ENCODE data around the gene JAK1.

JAK1 gene

GRCh38 chr1:64969305-64970046, 3.1 kb upstream of the JAK1 start:
- no peak for TF ChIP-seq POLR2AphosphoS5 (IDR thresholded peaks at IDR 0.05; ENCODE audit: low read depth, low read length)
- TF ChIP-seq PAX5 (IDR thresholded peaks at IDR 0.05; ENCODE audit: insufficient read depth, low read length, severe bottlenecking), result no peak
- no peak for TF ChIP-seq SPI1 (IDR thresholded peaks at IDR 0.05; ENCODE audit: low read depth, low read length)
- no peak for TF ChIP-seq POLR2A (IDR thresholded peaks at IDR 0.05; ENCODE audit: low read depth, low read length)
- TF ChIP-seq POU2F2 (IDR thresholded peaks at IDR 0.05; ENCODE audit: low read depth, low read length), result no peak
- no peak for TF ChIP-seq TAF1 (IDR thresholded peaks at IDR 0.05; ENCODE audit: low read depth, low read length)
- DNase-seq (ENCODE audit: insufficient read length, low spot score), result no peak
- FAIRE-seq, result no peak

DNA sequence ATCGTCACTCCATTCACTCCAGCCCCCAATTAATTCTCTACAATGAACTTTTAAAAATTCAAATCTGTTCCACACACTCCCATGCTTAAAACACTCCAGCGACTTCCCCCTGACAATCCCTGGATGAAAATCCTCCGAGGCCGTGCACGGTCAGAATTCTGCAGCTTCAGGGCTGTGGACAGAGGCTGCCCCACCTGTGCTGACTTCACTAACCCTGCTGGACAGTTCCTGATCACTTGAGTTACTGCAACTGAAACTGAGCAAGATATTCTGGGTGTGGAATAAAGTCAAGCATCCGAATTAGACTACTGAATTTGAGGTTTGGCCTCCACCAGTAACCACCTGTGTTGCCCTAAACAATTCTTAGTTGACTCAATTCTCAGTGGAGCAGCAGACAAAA, 1.0 kb upstream of the JAK1 start:
- no peak for DNase-seq (ENCODE audit: insufficient read length, low spot score)
- TF ChIP-seq SPI1 (IDR thresholded peaks at IDR 0.05; ENCODE audit: low read depth, low read length), result no peak
- TF ChIP-seq POLR2AphosphoS5 (IDR thresholded peaks at IDR 0.05; ENCODE audit: low read depth, low read length), result no peak
- TF ChIP-seq POLR2A (IDR thresholded peaks at IDR 0.05; ENCODE audit: low read depth, low read length), result no peak
- no peak for TF ChIP-seq POU2F2 (IDR thresholded peaks at IDR 0.05; ENCODE audit: low read depth, low read length)
- TF ChIP-seq TAF1 (IDR thresholded peaks at IDR 0.05; ENCODE audit: low read depth, low read length), result no peak
- no peak for FAIRE-seq

GRCh38 chr1:64965366-64966157, 787 bp downstream of the JAK1 start:
- TF ChIP-seq POLR2A (IDR thresholded peaks at IDR 0.05; ENCODE audit: low read depth, low read length) (no peak), TAF1 (IDR thresholded peaks at IDR 0.05; ENCODE audit: low read depth, low read length) (no peak), PAX5 (IDR thresholded peaks at IDR 0.05; ENCODE audit: insufficient read depth, low read length, severe bottlenecking) (no peak), SPI1 (IDR thresholded peaks at IDR 0.05; ENCODE audit: low read depth, low read length) (no peak), POLR2AphosphoS5 (IDR thresholded peaks at IDR 0.05; ENCODE audit: low read depth, low read length) (no peak), POU2F2 (IDR thresholded peaks at IDR 0.05; ENCODE audit: low read depth, low read length) (no peak)
- FAIRE-seq (no peak), DNase-seq (ENCODE audit: insufficient read length, low spot score) (peak; percentile 53)

- peak; percentile 61 for FAIRE-seq
- no peak for DNase-seq (ENCODE audit: insufficient read length, low spot score)
- TF ChIP-seq POLR2A (IDR thresholded peaks at IDR 0.05; ENCODE audit: low read depth, low read length) (no peak), SPI1 (IDR thresholded peaks at IDR 0.05; ENCODE audit: low read depth, low read length) (0 out of 2 replicates have a peak, but pooled peaks have one; percentile 11)
Measured at GRCh38 chr1:64963466-64963865, 2.9 kb downstream of the JAK1 start.

GRCh38 chr1:64962441-64962840, 3.9 kb downstream of the JAK1 start:
- FAIRE-seq (peak; percentile 66), DNase-seq (ENCODE audit: insufficient read length, low spot score) (no peak)

DNA sequence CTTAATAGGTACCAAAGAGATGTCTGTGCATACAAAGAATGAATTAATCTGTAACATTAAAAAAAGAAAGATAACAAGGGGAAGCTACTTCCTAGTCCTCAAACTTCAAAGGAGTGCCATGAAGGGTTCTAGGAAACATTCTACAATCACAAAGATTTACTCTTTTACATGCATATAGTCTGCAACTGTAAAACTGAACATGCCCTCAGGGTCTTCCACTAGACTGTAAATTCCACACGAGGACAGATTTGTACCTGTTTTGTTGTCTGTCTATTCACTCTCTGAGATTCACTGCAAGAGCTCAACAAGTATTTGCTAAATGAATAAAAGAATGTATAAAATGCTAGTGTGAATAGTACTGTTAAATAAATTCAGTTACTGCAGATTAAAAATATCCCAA, 4.4 kb downstream of the JAK1 start:
- no peak for FAIRE-seq
- DNase-seq (ENCODE audit: insufficient read length, low spot score), result no peak
- TF ChIP-seq TAF1 (IDR thresholded peaks at IDR 0.05; ENCODE audit: low read depth, low read length) (no peak), POU2F2 (IDR thresholded peaks at IDR 0.05; ENCODE audit: low read depth, low read length) (no peak), POLR2A (IDR thresholded peaks at IDR 0.05; ENCODE audit: low read depth, low read length) (no peak)

More at GRCh38 chr1:64962441-64962840, 3.9 kb downstream of the JAK1 start:
- TF ChIP-seq POU2F2 (IDR thresholded peaks at IDR 0.05; ENCODE audit: low read depth, low read length), result no peak
- TF ChIP-seq POLR2AphosphoS5 (IDR thresholded peaks at IDR 0.05; ENCODE audit: low read depth, low read length), result no peak
- TF ChIP-seq SPI1 (IDR thresholded peaks at IDR 0.05; ENCODE audit: low read depth, low read length), result no peak
- TF ChIP-seq POLR2A (IDR thresholded peaks at IDR 0.05; ENCODE audit: low read depth, low read length), result no peak
- no peak for TF ChIP-seq PAX5 (IDR thresholded peaks at IDR 0.05; ENCODE audit: insufficient read depth, low read length, severe bottlenecking)
- TF ChIP-seq TAF1 (IDR thresholded peaks at IDR 0.05; ENCODE audit: low read depth, low read length), result no peak

DNA sequence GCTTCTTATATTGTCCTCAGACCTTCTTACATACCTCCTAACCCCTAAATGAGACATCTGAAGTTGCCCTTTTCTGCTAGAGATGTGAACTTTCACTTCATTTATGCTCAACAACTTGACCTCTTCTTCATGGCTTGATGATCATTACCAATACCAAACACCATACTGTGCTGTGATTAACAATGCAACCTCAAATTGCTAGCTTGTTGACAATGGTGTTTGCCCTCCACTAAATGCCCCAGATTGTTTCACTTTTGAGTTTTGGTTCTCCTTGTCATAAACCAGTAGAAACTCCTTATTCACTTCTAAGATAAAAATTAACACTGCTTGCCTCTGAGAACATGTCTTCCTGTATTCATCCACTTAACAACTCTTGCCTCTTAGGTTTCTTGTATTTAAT, 5.6 kb downstream of the JAK1 start:
- FAIRE-seq, result peak; percentile 93
- TF ChIP-seq PAX5 (IDR thresholded peaks at IDR 0.05; ENCODE audit: insufficient read depth, low read length, severe bottlenecking) (no peak), POLR2AphosphoS5 (IDR thresholded peaks at IDR 0.05; ENCODE audit: low read depth, low read length) (no peak), SPI1 (IDR thresholded peaks at IDR 0.05; ENCODE audit: low read depth, low read length) (0 out of 2 replicates have a peak, but pooled peaks have one; percentile 12), TAF1 (IDR thresholded peaks at IDR 0.05; ENCODE audit: low read depth, low read length) (no peak)
- no peak for DNase-seq (ENCODE audit: insufficient read length, low spot score)

DNA sequence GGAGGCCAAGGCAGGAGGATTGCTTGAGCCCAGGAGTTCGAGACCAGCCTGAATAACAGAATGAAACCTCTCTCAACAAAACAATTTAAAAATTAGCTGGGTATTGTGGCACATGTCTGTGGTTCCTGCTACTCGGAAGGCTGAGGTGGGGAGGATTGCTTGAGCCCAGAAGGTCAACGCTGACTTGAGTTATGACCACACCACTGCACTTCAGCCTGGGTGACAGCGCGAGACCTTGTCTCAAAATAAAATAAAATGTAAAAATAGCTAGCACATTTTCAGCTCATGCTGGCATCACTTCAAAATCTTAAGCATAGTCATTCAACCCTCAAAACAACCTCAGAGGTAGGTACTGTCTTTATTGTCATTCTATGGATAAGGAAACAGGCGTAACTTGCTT, 6.4 kb downstream of the JAK1 start:
- FAIRE-seq (no peak), DNase-seq (ENCODE audit: insufficient read length, low spot score) (no peak)
- no peak for TF ChIP-seq SPI1 (IDR thresholded peaks at IDR 0.05; ENCODE audit: low read depth, low read length)
- TF ChIP-seq TAF1 (IDR thresholded peaks at IDR 0.05; ENCODE audit: low read depth, low read length), result no peak
- TF ChIP-seq POLR2A (IDR thresholded peaks at IDR 0.05; ENCODE audit: low read depth, low read length), result no peak
- TF ChIP-seq PAX5 (IDR thresholded peaks at IDR 0.05; ENCODE audit: insufficient read depth, low read length, severe bottlenecking), result no peak
- no peak for TF ChIP-seq POU2F2 (IDR thresholded peaks at IDR 0.05; ENCODE audit: low read depth, low read length)
- TF ChIP-seq POLR2AphosphoS5 (IDR thresholded peaks at IDR 0.05; ENCODE audit: low read depth, low read length), result no peak

DNA sequence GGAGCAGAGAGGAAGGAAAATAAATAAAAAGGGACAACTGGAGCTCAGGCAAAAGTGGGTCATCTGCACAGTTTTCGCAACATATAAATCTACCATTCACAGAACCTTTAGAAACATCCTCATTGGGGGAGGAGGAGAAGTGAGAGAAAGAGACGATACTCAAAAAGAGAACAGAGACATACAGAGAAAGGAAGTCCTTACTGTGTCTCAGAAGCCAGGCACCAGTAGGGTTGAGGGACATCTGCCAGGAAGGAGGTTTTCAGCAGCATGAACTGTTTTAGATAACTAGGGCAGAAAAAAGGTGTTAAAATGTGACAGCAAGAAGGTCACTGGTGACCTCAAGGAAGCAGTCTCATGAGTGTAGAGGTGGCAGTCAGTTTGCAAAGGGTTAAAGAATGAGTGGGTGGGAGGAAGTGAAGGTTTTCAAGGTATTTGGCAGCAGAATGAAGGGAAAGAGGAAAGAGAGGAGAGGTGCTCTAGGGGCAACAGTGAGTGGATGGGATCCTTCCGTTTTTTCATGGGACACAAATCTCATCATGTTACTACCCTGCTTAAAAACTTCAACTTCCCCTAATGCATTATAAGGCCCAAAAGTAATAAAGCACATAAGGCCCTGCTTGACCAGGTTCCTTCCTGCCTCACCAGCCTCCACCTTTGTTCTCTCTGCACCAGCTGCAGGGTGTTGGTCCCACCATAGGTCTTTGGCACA, 9.5 kb downstream of the JAK1 start:
- TF ChIP-seq POLR2AphosphoS5 (IDR thresholded peaks at IDR 0.05; ENCODE audit: low read depth, low read length) (no peak), TAF1 (IDR thresholded peaks at IDR 0.05; ENCODE audit: low read depth, low read length) (no peak), POU2F2 (IDR thresholded peaks at IDR 0.05; ENCODE audit: low read depth, low read length) (no peak), PAX5 (IDR thresholded peaks at IDR 0.05; ENCODE audit: insufficient read depth, low read length, severe bottlenecking) (no peak), SPI1 (IDR thresholded peaks at IDR 0.05; ENCODE audit: low read depth, low read length) (peak; percentile 86), POLR2A (IDR thresholded peaks at IDR 0.05; ENCODE audit: low read depth, low read length) (no peak)
- DNase-seq (ENCODE audit: insufficient read length, low spot score) (peak; percentile 53), FAIRE-seq (peak; percentile 97)

Measured in GM12891 (cell line).